SK-N-SH treated with all-trans-retinoic acid at 6 μM for 48 hours (cell line): ENCODE measurements around the gene NFATC4.

Source experiments
- ARNTL ChIP-seq: fragments of 450-650 bp; formaldehyde crosslinking; IDR thresholded peaks from 2 replicates; pipeline ENCODE4 v1.5.0; 2020; ENCODE audit warnings: low read depth, mild to moderate bottlenecking, moderate library complexity, borderline replicate concordance
- GLIS3 ChIP-seq: fragments of 250-450 bp; sonication (Bioruptor Pico); IDR thresholded peaks from 2 replicates; pipeline ENCODE4 v1.5.0; 2020; ENCODE audit warnings: mild to moderate bottlenecking, moderate library complexity
- PATZ1 ChIP-seq: fragments of 250-450 bp; sonication (Bioruptor Pico); IDR thresholded peaks from 2 replicates; pipeline ENCODE4 v1.8.0; 2020; ENCODE audit warnings: mild to moderate bottlenecking, moderate library complexity, borderline replicate concordance
- PPARA ChIP-seq: fragments of 250-450 bp; sonication (Bioruptor Pico); IDR thresholded peaks from 2 replicates; pipeline ENCODE4 v1.5.0; 2020; ENCODE audit warnings: mild to moderate bottlenecking, borderline replicate concordance

DNA sequence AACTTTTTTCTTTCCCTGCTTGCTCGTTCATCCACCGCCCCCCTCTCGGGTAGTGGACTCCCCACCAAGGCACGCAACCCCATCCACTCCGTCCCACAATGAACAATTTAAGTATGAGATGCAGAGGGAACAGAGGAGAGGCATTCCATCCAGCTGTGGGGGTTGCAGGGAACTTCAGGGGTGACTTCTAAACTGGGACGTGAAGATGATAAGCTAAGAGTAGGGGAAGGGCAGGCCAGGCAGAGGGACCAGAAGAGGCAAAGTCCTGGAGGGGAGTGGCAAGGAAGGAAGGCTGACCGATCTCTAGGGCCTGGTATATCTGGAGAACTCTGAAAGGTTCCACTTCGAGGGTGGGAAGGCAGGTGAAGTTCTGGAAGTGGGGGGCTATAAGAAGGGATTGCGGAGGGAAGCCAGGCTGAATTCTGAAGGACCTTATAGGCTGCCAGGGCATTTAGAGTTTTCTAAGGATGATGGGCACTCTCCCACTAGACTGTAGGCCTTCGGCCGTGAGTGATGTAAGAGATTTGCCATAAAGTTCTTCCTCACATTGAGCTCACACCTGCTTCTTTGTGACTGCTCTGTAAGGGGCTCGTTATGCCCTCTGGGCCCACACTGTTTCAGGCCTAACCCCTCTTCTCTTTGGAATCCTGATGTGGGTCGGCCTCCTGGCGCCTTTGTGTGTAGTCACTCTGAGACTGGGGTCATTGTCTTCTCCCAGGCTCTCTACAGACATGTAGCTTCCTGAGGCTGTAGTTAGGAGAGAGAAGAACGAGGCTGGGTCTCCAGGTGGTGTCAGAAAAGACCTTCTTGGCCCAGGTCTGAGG, 12.1 kb downstream of the NFATC4 start:
- TF ChIP-seq PATZ1 (CRISPR knock-in tag): no peak
- TF ChIP-seq GLIS3: no peak
- no peak for TF ChIP-seq PPARA (CRISPR knock-in tag)
- TF ChIP-seq ARNTL (CRISPR knock-in tag): no peak
